Amniotic stem cell (primary cell): ENCODE measurements around the gene TSPAN11.

Source experiments
- DNase-seq: peaks from one replicate; lab custom pipeline; 2025; lab: John Stamatoyannopoulos, UW

TSPAN11 gene

GRCh38 chr12:30959778-30960177, 33.2 kb downstream of the TSPAN11 start:
- DNase-seq = no peak

- DNase-seq = no peak
Observed at GRCh38 chr12:30961030-30961429, 34.5 kb downstream of the TSPAN11 start.

GRCh38 chr12:30962047-30962446, 35.5 kb downstream of the TSPAN11 start:
- DNase-seq = no peak

GRCh38 chr12:30963709-30964564, 37.4 kb downstream of the TSPAN11 start:
- no peak for DNase-seq

GRCh38 chr12:30964896-30965612, 38.5 kb downstream of the TSPAN11 start:
- no peak for DNase-seq

GRCh38 chr12:30965613-30965985, 39.1 kb downstream of the TSPAN11 start:
- DNase-seq = no peak

GRCh38 chr12:30967026-30967425, 40.5 kb downstream of the TSPAN11 start:
- no peak for DNase-seq

- DNase-seq = no peak
Observed at GRCh38 chr12:30968211-30968610, 41.7 kb downstream of the TSPAN11 start.

- no peak for DNase-seq
Observed at GRCh38 chr12:30969006-30969405, 42.5 kb downstream of the TSPAN11 start.

GRCh38 chr12:30969606-30970395, 43.3 kb downstream of the TSPAN11 start:
- no peak for DNase-seq

GRCh38 chr12:30970559-30971197, 44.1 kb downstream of the TSPAN11 start:
- DNase-seq = no peak

- no peak for DNase-seq
Observed at GRCh38 chr12:30972035-30972434, 45.5 kb downstream of the TSPAN11 start.

GRCh38 chr12:30973175-30973574, 46.6 kb downstream of the TSPAN11 start:
- no peak for DNase-seq

GRCh38 chr12:30973830-30974229, 47.3 kb downstream of the TSPAN11 start:
- no peak for DNase-seq

GRCh38 chr12:30974746-30975500, 48.4 kb downstream of the TSPAN11 start:
- no peak for DNase-seq

GRCh38 chr12:30975581-30975980, 49.0 kb downstream of the TSPAN11 start:
- no peak for DNase-seq

GRCh38 chr12:30976206-30976605, 49.7 kb downstream of the TSPAN11 start:
- no peak for DNase-seq

- DNase-seq = no peak
Observed at GRCh38 chr12:30977124-30977523, 50.6 kb downstream of the TSPAN11 start.

GRCh38 chr12:30977537-30978349, 51.2 kb downstream of the TSPAN11 start:
- DNase-seq = no peak

GRCh38 chr12:30978639-30979038, 52.1 kb downstream of the TSPAN11 start:
- DNase-seq = no peak
